ENCODE data around the gene TSR1.

GRCh38 chr17:2365132-2365531, 28.9 kb upstream of the TSR1 start:
- TF ChIP-seq FOXK2 (IDR thresholded peaks at IDR 0.05), result no peak
- no peak for TF ChIP-seq SUZ12 (IDR thresholded peaks at IDR 0.05)
- TF ChIP-seq FOXM1 (IDR thresholded peaks at IDR 0.05; ENCODE audit: borderline replicate concordance), result no peak
- TF ChIP-seq SP1 (IDR thresholded peaks at IDR 0.05), result no peak
- no peak for TF ChIP-seq LEF1 (IDR thresholded peaks at IDR 0.05; ENCODE audit: borderline replicate concordance)
- no peak for TF ChIP-seq FOXA1 (IDR thresholded peaks at IDR 0.05)
- no peak for TF ChIP-seq ELF4 (IDR thresholded peaks at IDR 0.05)
- TF ChIP-seq BHLHE40 (IDR thresholded peaks at IDR 0.05; ENCODE audit: borderline replicate concordance), result no peak
- TF ChIP-seq L3MBTL2 (conservative IDR thresholded peaks at IDR 0.05), result no peak
- TF ChIP-seq TARDBP (IDR thresholded peaks at IDR 0.05), result no peak

Measured in HEK293T (cell line).